Liver (tissue), 9 donors: ENCODE measurements around the gene WNT3A. TPM values are rescaled to one million over a fixed set of nuclear protein-coding genes. Genes with fewer than 3 reads are reported as not detected.

Experiments
- DNase-seq: peaks from one replicate; pipeline ENCODE4 v3.0.0-alpha.2; 2017; ENCODE audit warnings: low spot score
- H3K27ac ChIP-seq, 2 donors: one replicate each; pipeline ENCODE4 v1.7.0; 2013; ENCODE audit warnings: inconsistent platforms in 2 of 2, low read length in 2 of 2, control low read depth in 1 of 2, low read depth in 1 of 2, mild to moderate bottlenecking in 1 of 2
- H3K27me3 ChIP-seq, 4 donors: one replicate each; pipeline versions ENCODE4 v1.6.1 to v1.7.0; 2013; ENCODE audit warnings: low read length in 3 of 4, inconsistent platforms in 1 of 4, mild to moderate bottlenecking in 1 of 4, moderate library complexity in 1 of 4; ENCODE audit not compliant: control insufficient read depth in 4 of 4, insufficient read depth in 4 of 4
- H3K36me3 ChIP-seq, 4 donors: one replicate each; pipeline versions ENCODE4 v1.6.1 to v1.7.0; 2013; ENCODE audit warnings: low read length in 3 of 4, mild to moderate bottlenecking in 3 of 4, low read depth in 1 of 4, moderate library complexity in 1 of 4; ENCODE audit not compliant: control insufficient read depth in 4 of 4, insufficient read depth in 3 of 4
- H3K4me1 ChIP-seq, 4 donors: one replicate each; pipeline versions ENCODE4 v1.6.1 to v1.7.0; 2013; ENCODE audit warnings: low read length in 3 of 4, mild to moderate bottlenecking in 3 of 4, moderate library complexity in 1 of 4; ENCODE audit not compliant: control insufficient read depth in 4 of 4, insufficient read depth in 4 of 4
- H3K4me3 ChIP-seq, 3 donors: one replicate each; pipeline versions ENCODE4 v1.6.1 to v1.7.0; 2013; ENCODE audit warnings: low read length in 3 of 3, control low read depth in 1 of 3, low read depth in 1 of 3, mild to moderate bottlenecking in 1 of 3
- H3K9ac ChIP-seq, 2 donors: one replicate each; pipeline ENCODE4 v1.7.0; 2013; ENCODE audit warnings: low read length in 2 of 2, mild to moderate bottlenecking in 2 of 2, moderate library complexity in 2 of 2, control low read depth in 1 of 2, low read depth in 1 of 2
- H3K9me3 ChIP-seq, 4 donors: one replicate each; pipeline versions ENCODE4 v1.6.1 to v1.7.0; 2013; ENCODE audit warnings: low read length in 3 of 4; ENCODE audit not compliant: control insufficient read depth in 4 of 4
- EGR1 ChIP-seq, 2 donors: IDR thresholded peaks; 2 replicates each; pipeline ENCODE4 v1.6.1; 2016 to 2018; ENCODE audit warnings: antibody characterized with exemption in 2 of 2, low read depth in 2 of 2
- FOXA1 ChIP-seq: IDR thresholded peaks from 2 replicates; pipeline ENCODE4 v1.6.1; 2016; ENCODE audit warnings: antibody characterized with exemption
- FOXA2 ChIP-seq: IDR thresholded peaks from 2 replicates; pipeline ENCODE4 v1.6.1; 2016; ENCODE audit warnings: antibody characterized with exemption
- GABPA ChIP-seq, 2 donors: IDR thresholded peaks in 1 of 2; conservative IDR thresholded peaks in 1 of 2; 2 replicates each; pipeline ENCODE4 v1.6.1; 2016; ENCODE audit warnings: antibody characterized with exemption in 2 of 2, mild to moderate bottlenecking in 1 of 2, moderate library complexity in 1 of 2
- HNF4G ChIP-seq: IDR thresholded peaks from 2 replicates; pipeline ENCODE4 v1.6.1; 2016; ENCODE audit warnings: antibody characterized with exemption
- JUND ChIP-seq, 2 donors: IDR thresholded peaks; 2 replicates each; pipeline ENCODE4 v1.6.1; 2016; ENCODE audit warnings: antibody characterized with exemption in 2 of 2
- NR2F2 ChIP-seq: IDR thresholded peaks from 2 replicates; pipeline ENCODE4 v1.6.1; 2016; ENCODE audit warnings: antibody characterized with exemption
- RAD21 ChIP-seq, 2 donors: IDR thresholded peaks; 2 replicates each; pipeline ENCODE4 v1.6.1; 2016; ENCODE audit warnings: antibody characterized with exemption in 2 of 2, mild to moderate bottlenecking in 2 of 2
- RXRA ChIP-seq, 2 donors: IDR thresholded peaks; 2 replicates each; pipeline ENCODE4 v1.6.1; 2017 to 2018; ENCODE audit warnings: antibody characterized with exemption in 2 of 2, mild to moderate bottlenecking in 1 of 2
- SP1 ChIP-seq: IDR thresholded peaks from 2 replicates; pipeline ENCODE4 v1.6.1; 2018; ENCODE audit warnings: antibody characterized with exemption, mild to moderate bottlenecking
- TAF1 ChIP-seq: conservative IDR thresholded peaks from 2 replicates; pipeline ENCODE4 v1.6.1; 2016; ENCODE audit warnings: antibody characterized with exemption, mild to moderate bottlenecking
- YY1 ChIP-seq: IDR thresholded peaks from 2 replicates; pipeline ENCODE4 v1.6.1; 2016; ENCODE audit warnings: antibody characterized with exemption, mild to moderate bottlenecking
- WGBS: extraction: QIAGEN DNeasy Blood & Tissue Kit; methylation state at CpG from one replicate; pipeline ENCODE4 v1.1.7; 2013; 5-methylcytosine and 5-hydroxymethylcytosine counted together
- polyA plus RNA-seq, 2 donors: library from polyadenylated mRNA; stranded (reverse) in 1 of 2; unstranded in 1 of 2; fragments of 200-250 nt in 1 of 2; fragments of >200 nt in 1 of 2; fragmentation: Nextera tagmentation in 1 of 2; extraction: Ambion mirVana in 1 of 2; gene quantifications; one replicate each; pipeline versions ENCODE4 v1.2.1 to v1.2.3, GENCODE V29; 2013 to 2015
- total RNA-seq, 2 donors: library from RNA; depleted of rRNA; stranded (reverse); fragments of >200 nt; gene quantifications; one replicate each; pipeline ENCODE4 v1.2.3, GENCODE V29; 2014
- TF ChIP-seq, protein P1 (sequence below): IDR thresholded peaks from 2 replicates; pipeline ENCODE4 v1.6.1; 2016; ENCODE audit warnings: antibody characterized with exemption
- TF ChIP-seq, protein P2 (sequence below): fragments of 150-350 bp; IDR thresholded peaks from 2 replicates; pipeline ENCODE4 v1.5.1; 2017; ENCODE audit warnings: improper control_type of control experiment, low read depth, low read length; ENCODE audit not compliant: missing input control
- TF ChIP-seq, protein P3 (sequence below): IDR thresholded peaks from 2 replicates; pipeline ENCODE4 v1.6.1; 2016; ENCODE audit warnings: antibody characterized with exemption
- TF ChIP-seq, protein P4 (sequence below): IDR thresholded peaks from 2 replicates; pipeline ENCODE4 v1.6.1; 2016; ENCODE audit warnings: antibody characterized with exemption, mild to moderate bottlenecking
- TF ChIP-seq, protein P5 (sequence below): IDR thresholded peaks from 2 replicates; pipeline ENCODE4 v1.6.1; 2016; ENCODE audit warnings: antibody characterized with exemption
- donor health status: healthy.
- donor health status: healthy.
- donor health status: healthy.
- donor health status: healthy.
- donor health status: healthy.

WNT3A gene
- total and polyA plus RNA-seq, 4 donors, result not detected

DNA sequence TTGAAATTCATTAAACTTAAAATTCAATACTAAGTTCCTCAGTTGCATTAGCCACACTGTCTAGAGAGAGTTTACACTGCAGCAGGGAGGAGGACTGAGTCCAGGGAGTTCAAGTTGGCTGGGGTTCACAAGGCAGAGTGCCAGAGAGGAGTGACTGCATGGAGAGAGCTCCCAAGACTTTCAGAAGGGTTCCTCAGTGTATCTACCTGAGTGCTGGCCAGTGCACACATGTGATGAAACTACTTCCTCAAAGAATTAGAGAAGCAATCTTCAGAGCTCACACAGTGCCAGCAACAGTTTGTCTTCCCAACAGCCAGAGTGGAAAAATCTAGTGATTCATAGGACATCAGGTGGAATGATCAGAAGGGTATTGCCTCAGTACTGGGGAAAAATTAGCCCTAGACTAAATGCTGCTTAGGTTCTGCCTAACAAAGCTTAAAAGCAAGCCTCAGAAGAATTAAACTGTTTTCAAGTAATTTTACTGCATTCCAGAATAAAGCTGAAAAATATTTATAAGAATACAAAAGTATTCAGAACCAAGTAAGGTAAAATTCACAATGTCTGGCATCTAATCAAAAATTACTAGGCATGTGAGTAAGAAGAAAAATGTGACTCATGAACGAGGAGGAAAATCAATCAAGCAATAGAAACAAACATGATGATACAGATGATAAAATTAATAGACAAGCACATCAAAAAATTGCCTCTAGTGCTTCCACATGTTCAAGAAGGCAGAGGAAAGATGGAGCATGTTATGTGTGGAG, 10.4 kb upstream of the WNT3A start:
- Histone ChIP-seq H3K27ac (no peak overlapping the region), H3K36me3 (no peaks in the 10 kb centered on the region), H3K9me3 (peaks cover 0 to 17% (median 6%) of the 10 kb centered on the region in 4 donors), H3K4me1 (no peaks in the 10 kb centered on the region), H3K9ac (no peak overlapping the region), H3K4me3 (no peak overlapping the region), H3K27me3 (peaks cover 0 to 3% (median 1%) of the 10 kb centered on the region in 4 donors)
- TF ChIP-seq SP1 (no peak), JUND (IDR thresholded peaks at IDR 0.05) (no peak), GABPA (IDR thresholded peaks at IDR 0.05 in 1 of 2, conservative IDR thresholded peaks at IDR 0.05 in 1 of 2) (no peak), RXRA (IDR thresholded peaks at IDR 0.05) (no peak), FOXA2 (no peak), HNF4G (no peak), YY1 (no peak), TAF1 (no peak), FOXA1 (no peak), EGR1 (IDR thresholded peaks at IDR 0.05; ENCODE audit: low read depth in 2 of 2) (no peak), NR2F2 (no peak), RAD21 (IDR thresholded peaks at IDR 0.05) (no peak)
- TF ChIP-seq, protein P1, sequence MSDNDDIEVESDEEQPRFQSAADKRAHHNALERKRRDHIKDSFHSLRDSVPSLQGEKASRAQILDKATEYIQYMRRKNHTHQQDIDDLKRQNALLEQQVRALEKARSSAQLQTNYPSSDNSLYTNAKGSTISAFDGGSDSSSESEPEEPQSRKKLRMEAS, result no peak
- TF ChIP-seq, protein P2, sequence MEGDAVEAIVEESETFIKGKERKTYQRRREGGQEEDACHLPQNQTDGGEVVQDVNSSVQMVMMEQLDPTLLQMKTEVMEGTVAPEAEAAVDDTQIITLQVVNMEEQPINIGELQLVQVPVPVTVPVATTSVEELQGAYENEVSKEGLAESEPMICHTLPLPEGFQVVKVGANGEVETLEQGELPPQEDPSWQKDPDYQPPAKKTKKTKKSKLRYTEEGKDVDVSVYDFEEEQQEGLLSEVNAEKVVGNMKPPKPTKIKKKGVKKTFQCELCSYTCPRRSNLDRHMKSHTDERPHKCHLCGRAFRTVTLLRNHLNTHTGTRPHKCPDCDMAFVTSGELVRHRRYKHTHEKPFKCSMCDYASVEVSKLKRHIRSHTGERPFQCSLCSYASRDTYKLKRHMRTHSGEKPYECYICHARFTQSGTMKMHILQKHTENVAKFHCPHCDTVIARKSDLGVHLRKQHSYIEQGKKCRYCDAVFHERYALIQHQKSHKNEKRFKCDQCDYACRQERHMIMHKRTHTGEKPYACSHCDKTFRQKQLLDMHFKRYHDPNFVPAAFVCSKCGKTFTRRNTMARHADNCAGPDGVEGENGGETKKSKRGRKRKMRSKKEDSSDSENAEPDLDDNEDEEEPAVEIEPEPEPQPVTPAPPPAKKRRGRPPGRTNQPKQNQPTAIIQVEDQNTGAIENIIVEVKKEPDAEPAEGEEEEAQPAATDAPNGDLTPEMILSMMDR, result no peak
- TF ChIP-seq, protein P3, sequence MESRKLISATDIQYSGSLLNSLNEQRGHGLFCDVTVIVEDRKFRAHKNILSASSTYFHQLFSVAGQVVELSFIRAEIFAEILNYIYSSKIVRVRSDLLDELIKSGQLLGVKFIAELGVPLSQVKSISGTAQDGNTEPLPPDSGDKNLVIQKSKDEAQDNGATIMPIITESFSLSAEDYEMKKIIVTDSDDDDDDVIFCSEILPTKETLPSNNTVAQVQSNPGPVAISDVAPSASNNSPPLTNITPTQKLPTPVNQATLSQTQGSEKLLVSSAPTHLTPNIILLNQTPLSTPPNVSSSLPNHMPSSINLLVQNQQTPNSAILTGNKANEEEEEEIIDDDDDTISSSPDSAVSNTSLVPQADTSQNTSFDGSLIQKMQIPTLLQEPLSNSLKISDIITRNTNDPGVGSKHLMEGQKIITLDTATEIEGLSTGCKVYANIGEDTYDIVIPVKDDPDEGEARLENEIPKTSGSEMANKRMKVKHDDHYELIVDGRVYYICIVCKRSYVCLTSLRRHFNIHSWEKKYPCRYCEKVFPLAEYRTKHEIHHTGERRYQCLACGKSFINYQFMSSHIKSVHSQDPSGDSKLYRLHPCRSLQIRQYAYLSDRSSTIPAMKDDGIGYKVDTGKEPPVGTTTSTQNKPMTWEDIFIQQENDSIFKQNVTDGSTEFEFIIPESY, result no peak
- TF ChIP-seq, protein P4, sequence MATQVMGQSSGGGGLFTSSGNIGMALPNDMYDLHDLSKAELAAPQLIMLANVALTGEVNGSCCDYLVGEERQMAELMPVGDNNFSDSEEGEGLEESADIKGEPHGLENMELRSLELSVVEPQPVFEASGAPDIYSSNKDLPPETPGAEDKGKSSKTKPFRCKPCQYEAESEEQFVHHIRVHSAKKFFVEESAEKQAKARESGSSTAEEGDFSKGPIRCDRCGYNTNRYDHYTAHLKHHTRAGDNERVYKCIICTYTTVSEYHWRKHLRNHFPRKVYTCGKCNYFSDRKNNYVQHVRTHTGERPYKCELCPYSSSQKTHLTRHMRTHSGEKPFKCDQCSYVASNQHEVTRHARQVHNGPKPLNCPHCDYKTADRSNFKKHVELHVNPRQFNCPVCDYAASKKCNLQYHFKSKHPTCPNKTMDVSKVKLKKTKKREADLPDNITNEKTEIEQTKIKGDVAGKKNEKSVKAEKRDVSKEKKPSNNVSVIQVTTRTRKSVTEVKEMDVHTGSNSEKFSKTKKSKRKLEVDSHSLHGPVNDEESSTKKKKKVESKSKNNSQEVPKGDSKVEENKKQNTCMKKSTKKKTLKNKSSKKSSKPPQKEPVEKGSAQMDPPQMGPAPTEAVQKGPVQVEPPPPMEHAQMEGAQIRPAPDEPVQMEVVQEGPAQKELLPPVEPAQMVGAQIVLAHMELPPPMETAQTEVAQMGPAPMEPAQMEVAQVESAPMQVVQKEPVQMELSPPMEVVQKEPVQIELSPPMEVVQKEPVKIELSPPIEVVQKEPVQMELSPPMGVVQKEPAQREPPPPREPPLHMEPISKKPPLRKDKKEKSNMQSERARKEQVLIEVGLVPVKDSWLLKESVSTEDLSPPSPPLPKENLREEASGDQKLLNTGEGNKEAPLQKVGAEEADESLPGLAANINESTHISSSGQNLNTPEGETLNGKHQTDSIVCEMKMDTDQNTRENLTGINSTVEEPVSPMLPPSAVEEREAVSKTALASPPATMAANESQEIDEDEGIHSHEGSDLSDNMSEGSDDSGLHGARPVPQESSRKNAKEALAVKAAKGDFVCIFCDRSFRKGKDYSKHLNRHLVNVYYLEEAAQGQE, result no peak
- TF ChIP-seq, protein P5, sequence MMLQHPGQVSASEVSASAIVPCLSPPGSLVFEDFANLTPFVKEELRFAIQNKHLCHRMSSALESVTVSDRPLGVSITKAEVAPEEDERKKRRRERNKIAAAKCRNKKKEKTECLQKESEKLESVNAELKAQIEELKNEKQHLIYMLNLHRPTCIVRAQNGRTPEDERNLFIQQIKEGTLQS, result no peak
- no peak for DNase-seq
- WGBS, result 9% methylated on average over 1 of the region's 1 CpG
